ENCODE results near the gene ZNF770. TPM values are rescaled to one million over a fixed set of nuclear protein-coding genes. Genes with fewer than 3 reads are reported as not detected.
"Not testable (repeated sequence)": the region's sequence is repeated elsewhere in the genome, so short reads cannot be mapped to it uniquely, and the experiment has no call there.

The ZNF770 gene
- polyA plus RNA-seq, 3 donors, result 8.3 to 51.7 (median 28.1) TPM

- no peaks in the 10 kb centered on the region for H3K4me1 ChIP-seq (ENCODE audit: control insufficient read depth in 1 of 2, insufficient read depth in 2 of 2, low read length in 2 of 2)
- Mint-ChIP-seq H3K36me3 (peaks cover 60 to 73% of the 10 kb centered on the region in 2 donors), H3K9me3 (no peaks in the 10 kb centered on the region), H3K27ac (no peak overlapping the region), H3K27me3 (ENCODE audit: low read depth in 3 of 3) (no peaks in the 10 kb centered on the region), H3K4me3 (no peak overlapping the region), H3K4me1 (no peaks in the 10 kb centered on the region)
- H3K9ac ChIP-seq (ENCODE audit: insufficient read depth, low read length, poor library complexity, severe bottlenecking), result no peak overlapping the region
- no peak overlapping the region for H3K4me3 ChIP-seq (replicated peaks in 1 of 3; ENCODE audit: low read depth in 2 of 3, low read length in 3 of 3)
- no peak overlapping the region for H2AFZ ChIP-seq (ENCODE audit: insufficient read depth, low read depth, low read length, poor library complexity, severe bottlenecking)
- no peak overlapping the region for H3K4me2 ChIP-seq (replicated peaks; ENCODE audit: extremely low read depth, low read length, poor library complexity, severe bottlenecking)
- no peaks in the 10 kb centered on the region for H3K9me3 ChIP-seq (replicated peaks in 1 of 2; ENCODE audit: control insufficient read depth in 1 of 2, insufficient read depth in 1 of 2, low read length in 2 of 2)
- H3K79me2 ChIP-seq (ENCODE audit: insufficient read depth, low read length), result no peaks in the 10 kb centered on the region
- H3K36me3 ChIP-seq (replicated peaks in 1 of 2; ENCODE audit: control insufficient read depth in 1 of 2, insufficient read depth in 2 of 2, low read length in 2 of 2), result peaks cover 78 to 86% of the 10 kb centered on the region in 2 donors
- no peaks in the 10 kb centered on the region for H3K27me3 ChIP-seq (ENCODE audit: control insufficient read depth in 2 of 2, insufficient read depth in 2 of 2, low read length in 2 of 2)
- no peak overlapping the region for H3K27ac ChIP-seq (ENCODE audit: low read depth in 1 of 2, low read length in 2 of 2)
- H4K20me1 ChIP-seq (ENCODE audit: insufficient read depth, low read length), result no peaks in the 10 kb centered on the region
- TF ChIP-seq CTCF (IDR thresholded peaks at IDR 0.05), result no peak
- intact Hi-C loops (cut with micrococcal nuclease), result no loop called here
- no peak for DNase-seq
These were observed 44.4 kb downstream of the ZNF770 start for GRCh38 chr15:34943711-34944110.

GRCh38 chr15:34943264-34943663 lies 44.8 kb downstream of the ZNF770 start:
- intact Hi-C loops (cut with micrococcal nuclease); DNase-seq; H3K27ac Mint-ChIP-seq: not testable (repeated sequence)

More at GRCh38 chr15:34943264-34943663, 44.8 kb downstream of the ZNF770 start:
- not testable (repeated sequence) for H3K79me2 ChIP-seq (ENCODE audit: insufficient read depth, low read length); H3K27ac ChIP-seq (ENCODE audit: low read depth in 1 of 2, low read length in 2 of 2); H3K9me3 Mint-ChIP-seq; H2AFZ ChIP-seq (ENCODE audit: insufficient read depth, low read depth, low read length, poor library complexity, severe bottlenecking); H3K9me3 ChIP-seq (replicated peaks in 1 of 2; ENCODE audit: control insufficient read depth in 1 of 2, insufficient read depth in 1 of 2, low read length in 2 of 2); H3K27me3 Mint-ChIP-seq (ENCODE audit: low read depth in 3 of 3); H3K27me3 ChIP-seq (ENCODE audit: control insufficient read depth in 2 of 2, insufficient read depth in 2 of 2, low read length in 2 of 2); H3K4me2 ChIP-seq (replicated peaks; ENCODE audit: extremely low read depth, low read length, poor library complexity, severe bottlenecking); H3K4me1 Mint-ChIP-seq; H3K9ac ChIP-seq (ENCODE audit: insufficient read depth, low read length, poor library complexity, severe bottlenecking); H3K4me3 ChIP-seq (replicated peaks in 1 of 3; ENCODE audit: low read depth in 2 of 3, low read length in 3 of 3); H3K4me1 ChIP-seq (ENCODE audit: control insufficient read depth in 1 of 2, insufficient read depth in 2 of 2, low read length in 2 of 2); H4K20me1 ChIP-seq (ENCODE audit: insufficient read depth, low read length); H3K4me3 Mint-ChIP-seq
- peaks cover 62 to 73% of the 10 kb centered on the region in 2 donors for H3K36me3 Mint-ChIP-seq
- H3K36me3 ChIP-seq (replicated peaks in 1 of 2; ENCODE audit: control insufficient read depth in 1 of 2, insufficient read depth in 2 of 2, low read length in 2 of 2), result peaks cover 78 to 87% of the 10 kb centered on the region in 2 donors
